Measurements from ENCODE around the gene LIPC. TPM values are rescaled to one million over a fixed set of nuclear protein-coding genes. Genes with fewer than 3 reads are reported as not detected.

The LIPC gene
- total RNA-seq, 1 experiment from 2014 or later: not detected

DNA sequence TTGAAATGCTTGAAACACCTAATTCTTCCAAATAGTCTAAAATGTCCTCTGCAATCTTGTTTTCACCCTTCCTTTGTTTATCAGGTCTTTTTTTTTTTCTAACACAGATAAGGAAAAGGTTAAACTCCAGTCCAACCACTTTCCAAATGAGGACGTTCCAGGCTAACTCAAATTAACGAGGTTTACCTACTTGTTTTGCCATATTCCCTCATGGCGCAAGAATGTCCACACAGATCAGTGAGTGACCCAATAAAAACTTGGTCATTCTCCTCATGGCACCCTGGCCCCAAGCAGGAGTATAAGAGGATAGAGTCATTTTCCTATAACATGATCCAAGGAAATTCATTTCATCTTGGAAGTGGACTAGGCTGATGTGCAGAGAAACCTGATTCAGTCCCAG is 6.6 kb upstream of the LIPC start:
- H3K27ac ChIP-seq (ENCODE audit: low read depth, low read length, poor library complexity, severe bottlenecking): no peak overlapping the region
- intact Hi-C loops (cut with micrococcal nuclease; ENCODE audit: unreplicated experiment): no loop called here
- H3K9me3 ChIP-seq (ENCODE audit: low read depth, low read length, poor library complexity, severe bottlenecking): no peaks in the 10 kb centered on the region
- no peak for TF ChIP-seq CTCF (conservative IDR thresholded peaks at IDR 0.05; ENCODE audit: low read depth, low read length)
- no peak for TF ChIP-seq EZH2 (IDR thresholded peaks at IDR 0.05; ENCODE audit: borderline replicate concordance, low read depth, low read length, poor library complexity, severe bottlenecking)
- no peaks in the 10 kb centered on the region for H3K27me3 ChIP-seq (replicated peaks; ENCODE audit: insufficient read depth, low read depth, low read length, poor library complexity)
- ChIA-PET POLR2A (ENCODE audit: low non-redundant PET) (no interaction called here), CTCF (no interaction called here)
- no peak overlapping the region for H3K4me3 ChIP-seq (ENCODE audit: low read depth, low read length, poor library complexity, severe bottlenecking)
- no peak for DNase-seq (ENCODE audit: low spot score)
- H3K36me3 ChIP-seq (ENCODE audit: insufficient read depth, low read length, poor library complexity, severe bottlenecking): no peaks in the 10 kb centered on the region
- BruUV-seq (replicated peaks): no TSS peak
- H3K4me1 ChIP-seq (ENCODE audit: insufficient read depth, low read length, poor library complexity, severe bottlenecking): no peaks in the 10 kb centered on the region

DNA sequence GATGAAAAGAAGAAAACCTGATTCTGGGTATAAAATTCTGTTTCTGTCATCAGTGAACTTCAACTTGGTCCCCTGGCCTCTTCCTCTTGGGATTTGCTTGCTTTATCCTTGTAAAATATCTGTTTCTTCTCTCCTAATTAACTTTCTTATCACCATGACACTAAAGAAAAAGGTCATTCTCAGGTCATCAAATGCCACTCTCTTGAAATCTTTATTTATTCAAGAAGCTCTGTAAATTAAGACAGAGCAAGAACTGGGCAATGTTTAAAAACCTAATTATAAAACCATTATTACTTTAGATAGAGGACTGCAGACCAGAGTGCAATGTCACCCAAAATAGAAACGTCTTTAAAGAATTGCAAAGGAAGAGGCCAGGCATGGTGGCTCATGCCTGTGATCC is 6.0 kb upstream of the LIPC start:
- DNase-seq (ENCODE audit: low spot score): no peak
- CTCF ChIA-PET: no interaction called here
- no peaks in the 10 kb centered on the region for H3K4me1 ChIP-seq (ENCODE audit: insufficient read depth, low read length, poor library complexity, severe bottlenecking)
- no TSS peak for BruUV-seq (replicated peaks)
- POLR2A ChIA-PET (ENCODE audit: low non-redundant PET): no interaction called here
- no peak overlapping the region for H3K4me3 ChIP-seq (ENCODE audit: low read depth, low read length, poor library complexity, severe bottlenecking)
- H3K36me3 ChIP-seq (ENCODE audit: insufficient read depth, low read length, poor library complexity, severe bottlenecking): no peaks in the 10 kb centered on the region
- no peaks in the 10 kb centered on the region for H3K9me3 ChIP-seq (ENCODE audit: low read depth, low read length, poor library complexity, severe bottlenecking)
- H3K27ac ChIP-seq (ENCODE audit: low read depth, low read length, poor library complexity, severe bottlenecking): no peak overlapping the region
- TF ChIP-seq EZH2 (IDR thresholded peaks at IDR 0.05; ENCODE audit: borderline replicate concordance, low read depth, low read length, poor library complexity, severe bottlenecking): no peak
- no peak for TF ChIP-seq CTCF (conservative IDR thresholded peaks at IDR 0.05; ENCODE audit: low read depth, low read length)
- no peaks in the 10 kb centered on the region for H3K27me3 ChIP-seq (replicated peaks; ENCODE audit: insufficient read depth, low read depth, low read length, poor library complexity)
- intact Hi-C loops (cut with micrococcal nuclease; ENCODE audit: unreplicated experiment): no loop called here

GRCh38 chr15:58426501-58426900 is 5.3 kb upstream of the LIPC start:
- CTCF ChIA-PET: no interaction called here
- DNase-seq (ENCODE audit: low spot score): no peak

More at GRCh38 chr15:58426501-58426900, 5.3 kb upstream of the LIPC start:
- POLR2A ChIA-PET (ENCODE audit: low non-redundant PET): no interaction called here
- Histone ChIP-seq H3K4me3 (ENCODE audit: low read depth, low read length, poor library complexity, severe bottlenecking) (no peak overlapping the region), H3K27ac (ENCODE audit: low read depth, low read length, poor library complexity, severe bottlenecking) (no peak overlapping the region), H3K36me3 (ENCODE audit: insufficient read depth, low read length, poor library complexity, severe bottlenecking) (no peaks in the 10 kb centered on the region), H3K4me1 (ENCODE audit: insufficient read depth, low read length, poor library complexity, severe bottlenecking) (no peaks in the 10 kb centered on the region), H3K27me3 (replicated peaks; ENCODE audit: insufficient read depth, low read depth, low read length, poor library complexity) (no peaks in the 10 kb centered on the region), H3K9me3 (ENCODE audit: low read depth, low read length, poor library complexity, severe bottlenecking) (no peaks in the 10 kb centered on the region)
- TF ChIP-seq CTCF (conservative IDR thresholded peaks at IDR 0.05; ENCODE audit: low read depth, low read length) (no peak), EZH2 (IDR thresholded peaks at IDR 0.05; ENCODE audit: borderline replicate concordance, low read depth, low read length, poor library complexity, severe bottlenecking) (no peak)
- intact Hi-C loops (cut with micrococcal nuclease; ENCODE audit: unreplicated experiment): no loop called here
- BruUV-seq (replicated peaks): no TSS peak

All from A673 (cell line).